ENCODE data around the gene PHF12. TPM values are rescaled to one million over a fixed set of nuclear protein-coding genes. Genes with fewer than 3 reads are reported as not detected.

PHF12 gene
- total and polyA plus RNA-seq, 9 donors = 22.7 to 62.7 (median 48.6) TPM

GRCh38 chr17:28891201-28891600 is 60.1 kb downstream of the PHF12 start:
- Histone ChIP-seq H3K4me3 (no peak overlapping the region), H3K36me3 (no peaks in the 10 kb centered on the region), H3K4me1 (ENCODE audit: insufficient read depth) (peaks cover 5% of the 10 kb centered on the region), H3K27ac (no peak overlapping the region), H3K27me3 (no peaks in the 10 kb centered on the region), H3K9me3 (no peaks in the 10 kb centered on the region)
- intact Hi-C loops (cut with DNase I) = loop anchor here in 1 of 4 donors (10.0 kb wide), 1 partner anchor 166 kb away; the partner anchor contains the start of genes NEK8 and TLCD1
- no peak for DNase-seq
- WGBS, 3 donors = 36 to 61% (median 55%) methylated on average over 1 of the region's 1 CpG
- TF ChIP-seq POLR2A (IDR thresholded peaks at IDR 0.05) = no peak
- no peak for TF ChIP-seq EP300 (IDR thresholded peaks at IDR 0.05)
- TF ChIP-seq CTCF (IDR thresholded peaks at IDR 0.05) = no peak

GRCh38 chr17:28889996-28890395 is 61.3 kb downstream of the PHF12 start:
- no peak for DNase-seq
- Histone ChIP-seq H3K9me3 (no peaks in the 10 kb centered on the region), H3K36me3 (no peaks in the 10 kb centered on the region), H3K4me1 (ENCODE audit: insufficient read depth) (no peaks in the 10 kb centered on the region), H3K27me3 (no peaks in the 10 kb centered on the region), H3K4me3 (no peak overlapping the region), H3K27ac (no peak overlapping the region)
- intact Hi-C loops (cut with DNase I) = loop anchor here in 1 of 4 donors (10.0 kb wide), 1 partner anchor 165 kb away; the partner anchor contains the start of genes NEK8 and TLCD1
- 81 to 90% (median 83%) methylated on average over 5 of the region's 5 CpGs for WGBS, 3 donors
- TF ChIP-seq CTCF (IDR thresholded peaks at IDR 0.05) (no peak), EP300 (IDR thresholded peaks at IDR 0.05) (no peak), POLR2A (IDR thresholded peaks at IDR 0.05) (no peak)

GRCh38 chr17:28888832-28889231 is 62.5 kb downstream of the PHF12 start:
- Histone ChIP-seq H3K4me1 (ENCODE audit: insufficient read depth) (no peaks in the 10 kb centered on the region), H3K27me3 (no peaks in the 10 kb centered on the region), H3K27ac (no peak overlapping the region), H3K4me3 (no peak overlapping the region), H3K36me3 (no peaks in the 10 kb centered on the region), H3K9me3 (no peaks in the 10 kb centered on the region)
- TF ChIP-seq CTCF (IDR thresholded peaks at IDR 0.05) = no peak
- TF ChIP-seq EP300 (IDR thresholded peaks at IDR 0.05) = no peak
- no peak for DNase-seq
- 92 to 94% (median 93%) methylated on average over 7 of the region's 7 CpGs for WGBS, 3 donors
- intact Hi-C loops (cut with DNase I) = no loop called here

GRCh38 chr17:28887871-28888471 is 63.3 kb downstream of the PHF12 start:
- no peaks in the 10 kb centered on the region for H3K36me3 ChIP-seq
- DNase-seq = no peak
- TF ChIP-seq CTCF (IDR thresholded peaks at IDR 0.05) = no peak
- no peak for TF ChIP-seq POLR2A (IDR thresholded peaks at IDR 0.05)
- TF ChIP-seq EP300 (IDR thresholded peaks at IDR 0.05) = no peak

More at GRCh38 chr17:28887871-28888471, 63.3 kb downstream of the PHF12 start:
- intact Hi-C loops (cut with DNase I) = no loop called here
- Histone ChIP-seq H3K27ac (no peak overlapping the region), H3K27me3 (no peaks in the 10 kb centered on the region), H3K4me1 (ENCODE audit: insufficient read depth) (no peaks in the 10 kb centered on the region), H3K4me3 (no peak overlapping the region), H3K9me3 (no peaks in the 10 kb centered on the region)
- WGBS, 3 donors = 84 to 89% (median 87%) methylated on average over 12 of the region's 12 CpGs
